B cell (primary cell): Measurements from ENCODE around the gene SOX15. TPM values are rescaled to one million over a fixed set of nuclear protein-coding genes. Genes with fewer than 3 reads are reported as not detected.

Source experiments
- ATAC-seq: fragments of 200-7000 bp; cut with Tn5 transposase; one replicate; pipeline ENCODE4 v1.10.0; 2021; ENCODE audit warnings: low read depth, mild to moderate bottlenecking, moderate number of reproducible peaks, moderate library complexity
- CTCF ChIA-PET: fragments of 350-600 bp; sonication (Branson Sonifier 250); formaldehyde crosslinking; loops from one replicate; lab custom pipeline; 2021; ENCODE audit warnings: antibody characterized with exemption, inconsistent platforms; lab: Charles Lee
- POLR2A ChIA-PET: fragments of 350-600 bp; sonication (Branson Sonifier 250); formaldehyde crosslinking; loops from one replicate; lab custom pipeline; 2021; ENCODE audit warnings: antibody characterized with exemption; lab: Charles Lee
- DNase-seq: peaks from one replicate; pipeline ENCODE4 v3.0.0; 2013
- H2AFZ ChIP-seq: 2 replicates; pipeline ENCODE4 v1.6.1; 2012; ENCODE audit warnings: mild to moderate bottlenecking, low read depth, low read length; ENCODE audit not compliant: insufficient read depth, poor library complexity, severe bottlenecking
- H3K27ac ChIP-seq, 2 donors: 1 replicate in 1 of 2; 2 replicates in 1 of 2; pipeline ENCODE4 v1.5.1; 2012 to 2013; ENCODE audit warnings: low read length in 2 of 2, mild to moderate bottlenecking in 2 of 2, moderate library complexity in 1 of 2
- H3K27me3 ChIP-seq, 4 experiments: fragments of 200-600 bp in 1 of 4; sonication (generic) in 1 of 4; replicated peaks in 1 of 4; 1 replicate in 2 of 4; 2 replicates in 2 of 4; pipeline versions ENCODE4 v1.6.1 to v1.7.0; 2013 to 2016; ENCODE audit warnings: low read length in 3 of 4, mild to moderate bottlenecking in 2 of 4, mixed read lengths in 1 of 4, moderate library complexity in 1 of 4; ENCODE audit not compliant: insufficient read depth in 4 of 4, control insufficient read depth in 3 of 4; ENCODE audit errors: control extremely low read depth in 1 of 4
- H3K36me3 ChIP-seq, 2 experiments: replicated peaks in 1 of 2; 1 replicate in 1 of 2; 2 replicates in 1 of 2; pipeline versions ENCODE4 v1.6.1 to v1.7.1; 2013; ENCODE audit warnings: low read length in 1 of 2; ENCODE audit not compliant: insufficient read depth in 2 of 2, control insufficient read depth in 1 of 2; ENCODE audit errors: control extremely low read depth in 1 of 2, extremely low read depth in 1 of 2
- H3K4me1 ChIP-seq, 2 donors: fragments of 200-600 bp in 1 of 2; sonication (generic) in 1 of 2; 1 replicate in 1 of 2; 2 replicates in 1 of 2; pipeline versions ENCODE4 v1.5.1 to v1.6.1; 2013 to 2017; ENCODE audit warnings: low read length in 2 of 2; ENCODE audit not compliant: control insufficient read depth in 2 of 2, insufficient read depth in 2 of 2
- H3K4me2 ChIP-seq: replicated peaks from 2 replicates; pipeline ENCODE3; 2012; ENCODE audit warnings: mild to moderate bottlenecking, low read depth, low read length; ENCODE audit not compliant: poor library complexity, severe bottlenecking
- H3K4me3 ChIP-seq, 5 experiments: fragments of 200-600 bp in 1 of 5; sonication (generic) in 1 of 5; 1 replicate in 3 of 5; 2 replicates in 2 of 5; pipeline versions ENCODE4 v1.5.1 to v1.7.0; 2011 to 2016; ENCODE audit warnings: low read length in 4 of 5, mild to moderate bottlenecking in 4 of 5, low read depth in 2 of 5, control low read depth in 1 of 5, moderate library complexity in 1 of 5; ENCODE audit not compliant: insufficient read depth in 1 of 5; ENCODE audit errors: control extremely low read depth in 1 of 5, extremely low read depth in 1 of 5
- H3K79me2 ChIP-seq: fragments of 200-600 bp; sonication (generic); one replicate; pipeline ENCODE4 v1.6.0; 2016; ENCODE audit warnings: low read length; ENCODE audit not compliant: control insufficient read depth, insufficient read depth
- H3K9ac ChIP-seq: fragments of 200-600 bp; sonication (generic); 2 replicates; pipeline ENCODE4 v1.6.1; 2017; ENCODE audit warnings: mild to moderate bottlenecking, low read length, moderate library complexity
- H3K9me3 ChIP-seq, 3 donors: one replicate each; pipeline versions ENCODE4 v1.6.1 to v1.7.1; 2013; ENCODE audit warnings: low read length in 2 of 3; ENCODE audit not compliant: control insufficient read depth in 2 of 3, insufficient read depth in 1 of 3; ENCODE audit errors: control extremely low read depth in 1 of 3
- H4K20me1 ChIP-seq: 2 replicates; pipeline ENCODE4 v1.6.0; 2012; ENCODE audit warnings: mild to moderate bottlenecking, low read length; ENCODE audit not compliant: insufficient read depth, control insufficient read depth, poor library complexity, severe bottlenecking
- H3K27ac Mint-ChIP-seq: one replicate; pipeline ENCODE4 v1.8.0; 2021; ENCODE audit warnings: mixed read lengths
- H3K27me3 Mint-ChIP-seq: one replicate; pipeline ENCODE4 v1.8.0; 2021; ENCODE audit warnings: mixed read lengths
- H3K4me1 Mint-ChIP-seq: one replicate; pipeline ENCODE4 v1.8.0; 2021; ENCODE audit warnings: mixed read lengths
- H3K4me3 Mint-ChIP-seq: one replicate; pipeline ENCODE4 v1.8.0; 2021; ENCODE audit warnings: mixed read lengths
- H3K9me3 Mint-ChIP-seq: one replicate; pipeline ENCODE4 v1.8.0; 2022; ENCODE audit warnings: mixed read lengths; ENCODE audit not compliant: insufficient read depth
- EZH2 ChIP-seq: IDR thresholded peaks from 2 replicates; pipeline ENCODE4 v1.6.1; 2012; ENCODE audit warnings: borderline replicate concordance, low read depth, mild to moderate bottlenecking, moderate library complexity, low read length; ENCODE audit not compliant: insufficient read depth, poor library complexity, severe bottlenecking
- WGBS: methylation state at CpG from one replicate; pipeline ENCODE4 v1.1.5; 2013; ENCODE audit warnings: missing lambda C conversion rate; ENCODE audit not compliant: insufficient coverage; 5-methylcytosine and 5-hydroxymethylcytosine counted together
- intact Hi-C: fragments of 100-400 bp; cut with micrococcal nuclease; formaldehyde crosslinking; loops from one replicate; pipeline ENCODE4 v1.10.0; 2022
- polyA plus RNA-seq: library from polyadenylated mRNA; depleted of rRNA; stranded (reverse); fragments of >200 nt; gene quantifications from 2 replicates; pipeline ENCODE4 v1.2.3, GENCODE V29; 2012
- total RNA-seq, 2 donors: library from RNA; stranded (reverse); fragments of 120-200 nt in 1 of 2; gene quantifications; 1 replicate in 1 of 2; 2 replicates in 1 of 2; pipeline versions ENCODE4 v1.2.3 to v1.2.4, GENCODE V29; 2013 to 2022
- TF ChIP-seq, protein P1 (sequence below): fragments of 200-600 bp; IDR thresholded peaks from one replicate; pipeline ENCODE4 v1.8.0; 2022; ENCODE audit warnings: antibody characterized with exemption, mild to moderate bottlenecking

The SOX15 gene
- total and polyA plus RNA-seq, 2 donors (not counting 1 experiment from before 2014, with no cell fraction given), result 0.18 to 0.96 TPM

DNA sequence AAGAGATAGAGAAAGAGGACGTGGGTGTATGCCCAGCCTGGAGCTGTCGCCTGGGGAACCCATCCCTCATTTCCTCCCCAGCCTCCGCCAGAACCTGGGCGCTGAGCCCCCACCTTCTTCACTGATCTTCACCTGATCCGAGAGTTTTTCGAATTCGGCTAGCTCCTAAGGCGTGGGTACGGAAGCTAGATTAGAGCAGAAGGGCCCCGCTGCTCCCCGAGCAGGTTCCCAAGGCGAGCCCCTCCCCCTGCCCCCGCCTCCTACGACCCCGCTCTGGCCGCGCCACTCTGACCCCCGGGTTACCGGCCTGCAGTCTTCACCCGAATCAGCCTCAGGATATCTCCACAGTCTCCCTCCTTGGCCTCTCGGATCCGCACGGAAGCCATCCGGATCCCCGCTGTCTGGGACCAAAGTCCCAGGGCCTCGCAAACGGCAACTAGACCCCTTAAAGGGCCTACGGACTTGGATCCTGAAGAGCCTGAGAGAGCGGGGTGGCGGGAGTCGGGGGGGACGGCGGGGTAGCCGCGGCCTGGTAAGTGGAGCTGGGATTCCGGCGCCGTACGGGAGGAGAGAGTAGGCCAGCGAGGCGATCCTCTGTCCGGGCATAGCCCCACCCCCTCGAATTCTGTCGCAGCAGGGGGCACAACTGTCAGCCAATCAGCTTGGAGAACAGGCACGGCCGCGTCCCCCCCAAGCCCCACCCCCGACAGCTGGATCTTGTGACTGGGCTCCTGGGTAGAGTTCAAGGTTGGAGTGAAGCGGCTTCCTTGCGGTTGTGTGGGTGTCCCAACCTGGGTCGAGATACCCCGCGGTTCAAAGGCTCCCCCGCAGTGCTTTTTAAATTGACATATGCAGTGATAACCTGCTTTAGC lies 37.6 kb upstream of the SOX15 start, which contains the start of gene SAT2:
SAT2 (minus strand) TSS at position 572 of the 872 bp plus-strand sequence; CDS start at position 386, 186 bp downstream.
- WGBS, result under 1% methylated on average over 47 of the region's 54 CpGs
- peak within 1 kb of the TSS; percentile 89 for H2AFZ ChIP-seq
- ATAC-seq, result peak; percentile 99

More for the DNA sequence above, 37.6 kb upstream of the SOX15 start, which contains the start of gene SAT2:
- peak within 1 kb of the TSS; percentile 92 for H3K27ac Mint-ChIP-seq
- H3K9ac ChIP-seq, result peak within 1 kb of the TSS; percentile 96
- peak within 1 kb of the TSS; percentile 79 to 88 for H3K27ac ChIP-seq
- no peaks in the 10 kb centered on the region for H3K27me3 Mint-ChIP-seq
- CTCF ChIA-PET, result interaction anchor here (0.6 to 2.4 kb wide), 8 partner anchors 10 to 672 kb away, joined by 3 to 29 read pairs (median 4); partner anchors contain the start of genes FXR2, TP53 and WRAP53
- intact Hi-C loops, result loop anchor here (1.0 kb wide), 3 partner anchors 12 to 59 kb away; partner anchors contain the start of gene ATP1B2
- peak within 1 kb of the TSS; percentile 85 for H3K4me2 ChIP-seq
- H3K9me3 ChIP-seq, result no peaks in the 10 kb centered on the region
- peaks cover 11% of the 10 kb centered on the region for H3K79me2 ChIP-seq
- peak within 1 kb of the TSS; percentile 93 for H3K4me3 Mint-ChIP-seq
- peaks cover 17% of the 10 kb centered on the region for H3K4me1 Mint-ChIP-seq
- H3K4me1 ChIP-seq, result peaks cover 6 to 14% of the 10 kb centered on the region in 2 donors
- DNase-seq, result peak; percentile 92
- no peaks in the 10 kb centered on the region for H3K36me3 ChIP-seq
- POLR2A ChIA-PET, result interaction anchor here (0.6 to 2.0 kb wide), 12 partner anchors 13 to 541 kb away, joined by 3 to 18 read pairs (median 4); partner anchors contain the start of genes ATP1B2, CTDNEP1, ELP5 and FXR2
- H3K9me3 Mint-ChIP-seq, result no peaks in the 10 kb centered on the region
- TF ChIP-seq EZH2, result no peak
- TF ChIP-seq, protein P1, sequence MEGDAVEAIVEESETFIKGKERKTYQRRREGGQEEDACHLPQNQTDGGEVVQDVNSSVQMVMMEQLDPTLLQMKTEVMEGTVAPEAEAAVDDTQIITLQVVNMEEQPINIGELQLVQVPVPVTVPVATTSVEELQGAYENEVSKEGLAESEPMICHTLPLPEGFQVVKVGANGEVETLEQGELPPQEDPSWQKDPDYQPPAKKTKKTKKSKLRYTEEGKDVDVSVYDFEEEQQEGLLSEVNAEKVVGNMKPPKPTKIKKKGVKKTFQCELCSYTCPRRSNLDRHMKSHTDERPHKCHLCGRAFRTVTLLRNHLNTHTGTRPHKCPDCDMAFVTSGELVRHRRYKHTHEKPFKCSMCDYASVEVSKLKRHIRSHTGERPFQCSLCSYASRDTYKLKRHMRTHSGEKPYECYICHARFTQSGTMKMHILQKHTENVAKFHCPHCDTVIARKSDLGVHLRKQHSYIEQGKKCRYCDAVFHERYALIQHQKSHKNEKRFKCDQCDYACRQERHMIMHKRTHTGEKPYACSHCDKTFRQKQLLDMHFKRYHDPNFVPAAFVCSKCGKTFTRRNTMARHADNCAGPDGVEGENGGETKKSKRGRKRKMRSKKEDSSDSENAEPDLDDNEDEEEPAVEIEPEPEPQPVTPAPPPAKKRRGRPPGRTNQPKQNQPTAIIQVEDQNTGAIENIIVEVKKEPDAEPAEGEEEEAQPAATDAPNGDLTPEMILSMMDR, result no peak
- peak within 1 kb of the TSS; percentile 55 to 97 (median 89) for H3K4me3 ChIP-seq
- no peaks in the 10 kb centered on the region for H3K27me3 ChIP-seq
- no peaks in the 10 kb centered on the region for H4K20me1 ChIP-seq
